Transverse colon (tissue), 4 donors: Measurements from ENCODE around the gene BTLA.

Source experiments
- POLR2A ChIP-seq: fragments of 450-650 bp; IDR thresholded peaks from one replicate; pipeline ENCODE4 v1.6.1; 2016; ENCODE audit warnings: antibody characterized with exemption, mild to moderate bottlenecking, moderate library complexity
- POLR2AphosphoS5 ChIP-seq, 3 donors: sonication (generic); formaldehyde crosslinking; IDR thresholded peaks; one replicate each; pipeline ENCODE4 v1.6.1; 2016; ENCODE audit warnings: antibody characterized with exemption in 3 of 3
- TF ChIP-seq, protein P1 (sequence below), 5 experiments: fragments of 200-600 bp in 3 of 5; fragments of 450-650 bp in 2 of 5; sonication (generic) in 3 of 5; IDR thresholded peaks; 1 replicate in 2 of 5; 2 replicates in 3 of 5; pipeline ENCODE4 v1.5.1; 2016 to 2017; ENCODE audit warnings: antibody characterized with exemption in 5 of 5, inconsistent platforms in 3 of 5, mild to moderate bottlenecking in 2 of 5, moderate library complexity in 1 of 5

DNA sequence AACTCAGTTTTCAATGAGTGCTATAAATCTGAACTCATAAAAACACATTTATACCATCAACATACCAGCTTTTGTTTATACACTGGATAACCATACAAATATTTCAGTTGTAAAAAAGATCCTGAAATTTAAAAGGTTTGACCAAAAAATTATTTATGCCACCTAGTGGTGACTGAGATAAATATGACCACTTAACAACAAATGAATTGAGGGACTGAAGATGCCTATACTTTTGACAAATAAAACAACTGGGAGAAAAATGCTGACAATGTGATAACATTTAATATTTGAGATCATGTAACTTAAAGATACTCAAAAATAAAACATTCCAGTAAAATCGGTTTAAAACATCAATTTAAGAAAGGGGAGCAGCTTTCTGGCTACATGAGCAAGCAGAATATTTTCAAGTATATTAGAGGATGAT lies 32.1 kb upstream of the BTLA start:
- TF ChIP-seq POLR2AphosphoS5 (IDR thresholded peaks at IDR 0.05) (no peak), POLR2A (no peak)
- TF ChIP-seq, protein P1, sequence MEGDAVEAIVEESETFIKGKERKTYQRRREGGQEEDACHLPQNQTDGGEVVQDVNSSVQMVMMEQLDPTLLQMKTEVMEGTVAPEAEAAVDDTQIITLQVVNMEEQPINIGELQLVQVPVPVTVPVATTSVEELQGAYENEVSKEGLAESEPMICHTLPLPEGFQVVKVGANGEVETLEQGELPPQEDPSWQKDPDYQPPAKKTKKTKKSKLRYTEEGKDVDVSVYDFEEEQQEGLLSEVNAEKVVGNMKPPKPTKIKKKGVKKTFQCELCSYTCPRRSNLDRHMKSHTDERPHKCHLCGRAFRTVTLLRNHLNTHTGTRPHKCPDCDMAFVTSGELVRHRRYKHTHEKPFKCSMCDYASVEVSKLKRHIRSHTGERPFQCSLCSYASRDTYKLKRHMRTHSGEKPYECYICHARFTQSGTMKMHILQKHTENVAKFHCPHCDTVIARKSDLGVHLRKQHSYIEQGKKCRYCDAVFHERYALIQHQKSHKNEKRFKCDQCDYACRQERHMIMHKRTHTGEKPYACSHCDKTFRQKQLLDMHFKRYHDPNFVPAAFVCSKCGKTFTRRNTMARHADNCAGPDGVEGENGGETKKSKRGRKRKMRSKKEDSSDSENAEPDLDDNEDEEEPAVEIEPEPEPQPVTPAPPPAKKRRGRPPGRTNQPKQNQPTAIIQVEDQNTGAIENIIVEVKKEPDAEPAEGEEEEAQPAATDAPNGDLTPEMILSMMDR (IDR thresholded peaks at IDR 0.05), result peak; percentile 48 to 61 (median 58)
